Measurements from ENCODE around the gene RBMX. TPM values are rescaled to one million over a fixed set of nuclear protein-coding genes. Genes with fewer than 3 reads are reported as not detected.

Gene RBMX
- total and polyA plus RNA-seq, 2 of the 13 experiments (the other 11 are each of a cell fraction or from before 2014, with no cell fraction given): 114 to 254 TPM

DNA sequence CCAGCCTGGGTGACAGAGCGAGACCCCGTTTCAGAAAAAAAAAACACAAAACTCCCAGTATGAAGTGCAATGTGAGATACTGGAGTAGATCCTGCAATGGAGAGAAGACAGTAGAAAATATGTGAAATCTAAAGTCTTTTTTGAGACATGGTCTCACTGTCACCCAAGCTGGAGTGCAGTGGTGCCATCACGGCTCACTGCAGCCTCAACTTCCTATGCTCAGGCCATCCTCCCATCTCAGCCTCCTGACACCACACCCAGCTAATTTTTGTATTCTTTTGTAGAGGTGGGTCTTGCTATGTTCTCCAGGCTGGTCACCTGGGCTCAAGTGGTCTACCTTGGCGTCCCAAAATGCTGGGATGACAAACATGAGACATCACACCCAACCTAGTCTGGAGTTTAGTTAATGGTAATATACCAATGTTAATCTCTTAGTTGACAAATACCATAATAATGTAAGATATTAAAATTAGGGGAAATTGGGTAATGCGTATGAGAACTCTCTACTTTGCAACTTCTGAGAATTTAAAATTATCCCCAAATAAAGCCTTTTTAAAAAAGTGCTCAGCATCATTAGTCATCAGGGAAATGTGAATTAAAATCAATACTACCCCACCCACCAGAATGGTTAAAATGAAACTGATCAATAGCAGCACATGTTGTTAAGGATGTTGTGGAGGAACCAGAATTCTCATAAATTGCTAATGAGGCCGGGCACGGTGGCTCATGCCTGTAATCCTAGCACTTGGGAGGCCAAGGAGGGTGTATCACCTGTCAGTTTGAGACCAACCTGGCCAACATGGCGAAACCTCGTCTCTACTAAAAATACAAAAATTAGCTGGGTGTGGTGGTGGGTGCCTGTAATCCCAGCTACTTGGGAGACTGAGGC is 15.0 kb downstream of the RBMX start:
- no peak for DNase-seq (ENCODE audit: low spot score)
- CTCF ChIA-PET (ENCODE audit: low intra/inter-chr PET ratio, low total read pairs): no interaction called here
- intact Hi-C loops (cut with micrococcal nuclease; ENCODE audit: unreplicated experiment): no loop called here
- Histone ChIP-seq H4K20me1 (ENCODE audit: insufficient read depth, low read length) (peaks cover 6% of the 10 kb centered on the region; the same call in 1 of the 2 replicates), H3K27ac (ENCODE audit: extremely low read length, insufficient read depth, low read length) (no peak overlapping the region), H3K4me3 (replicated peaks in 1 of 3; ENCODE audit: insufficient read depth in 1 of 3, low read depth in 2 of 3, low read length in 3 of 3) (no peak overlapping the region), H3K4me2 (ENCODE audit: low read depth, low read length) (no peak overlapping the region), H3K79me2 (ENCODE audit: insufficient read depth, low read length) (no peaks in the 10 kb centered on the region), H2AFZ (ENCODE audit: low read length) (no peak overlapping the region), H3K9me3 (ENCODE audit: low read length) (no peaks in the 10 kb centered on the region), H3K4me1 (ENCODE audit: insufficient read depth, low read length) (peaks cover 33% of the 10 kb centered on the region), H3K27me3 (ENCODE audit: control insufficient read depth in 1 of 2, insufficient read depth in 2 of 2, low read length in 2 of 2) (no peaks in the 10 kb centered on the region), H3K9ac (ENCODE audit: insufficient read depth, low read depth, low read length) (no peak overlapping the region), H3K36me3 (replicated peaks in 1 of 2; ENCODE audit: control insufficient read depth in 1 of 2, insufficient read depth in 2 of 2, low read length in 2 of 2) (peaks cover 2 to 7% of the 10 kb centered on the region in 2 experiments; a peak in 1 of 5 replicates)
- WGBS (ENCODE audit: low lambda C conversion rate): over 99% methylated on average over 9 of the region's 9 CpGs
- in situ Hi-C loops (cut with HindIII; ENCODE audit: extremely low pct_ligation_motif_present, low pct_unique_long_range_greater_than_20kb): no loop called here
- POLR2A ChIA-PET: interaction anchor here (1.9 kb wide), 1 partner anchor 13 kb away, joined by 7 read pairs; no protein-coding TSS in a partner anchor
- BruUV-seq (replicated peaks): no TSS peak
- FAIRE-seq: no peak
- no peak for ATAC-seq
- TF ChIP-seq KAT2B (IDR thresholded peaks at IDR 0.05; ENCODE audit: borderline replicate concordance, low read depth, low read length) (0 out of 2 replicates have a peak, but pooled peaks have one; percentile 19), KAT7 (CRISPR knock-in tag; IDR thresholded peaks at IDR 0.05; ENCODE audit: borderline replicate concordance) (no peak), POLR2A (IDR thresholded peaks at IDR 0.05; ENCODE audit: insufficient read depth in 1 of 2, low read depth in 2 of 2, low read length in 2 of 2) (0 out of 4 replicates have a peak, but pooled peaks of 1 of the 2 experiments have one; percentile 11)

GRCh38 chrX:136863826-136864225 is 16.7 kb downstream of the RBMX start:
- in situ Hi-C loops (cut with HindIII; ENCODE audit: extremely low pct_ligation_motif_present, low pct_unique_long_range_greater_than_20kb): no loop called here
- Histone ChIP-seq H3K27ac (ENCODE audit: extremely low read length, insufficient read depth, low read length) (no peak overlapping the region), H3K36me3 (replicated peaks in 1 of 2; ENCODE audit: control insufficient read depth in 1 of 2, insufficient read depth in 2 of 2, low read length in 2 of 2) (peaks cover 2 to 5% of the 10 kb centered on the region in 2 experiments; a peak in 1 of 5 replicates), H3K4me2 (ENCODE audit: low read depth, low read length) (no peak overlapping the region), H3K27me3 (ENCODE audit: control insufficient read depth in 1 of 2, insufficient read depth in 2 of 2, low read length in 2 of 2) (no peaks in the 10 kb centered on the region), H3K79me2 (ENCODE audit: insufficient read depth, low read length) (no peaks in the 10 kb centered on the region), H3K9me3 (ENCODE audit: low read length) (no peaks in the 10 kb centered on the region), H2AFZ (ENCODE audit: low read length) (no peak overlapping the region), H4K20me1 (ENCODE audit: insufficient read depth, low read length) (peaks cover 6% of the 10 kb centered on the region; the same call in 1 of the 2 replicates), H3K4me3 (replicated peaks in 1 of 3; ENCODE audit: insufficient read depth in 1 of 3, low read depth in 2 of 3, low read length in 3 of 3) (no peak overlapping the region), H3K4me1 (ENCODE audit: insufficient read depth, low read length) (peaks cover 24% of the 10 kb centered on the region), H3K9ac (ENCODE audit: insufficient read depth, low read depth, low read length) (no peak overlapping the region)
- intact Hi-C loops (cut with micrococcal nuclease; ENCODE audit: unreplicated experiment): no loop called here
- DNase-seq (ENCODE audit: low spot score): no peak
- POLR2A ChIA-PET: no interaction called here
- ATAC-seq: no peak
- no peak for FAIRE-seq
- BruUV-seq (replicated peaks): no TSS peak
- CTCF ChIA-PET (ENCODE audit: low intra/inter-chr PET ratio, low total read pairs): no interaction called here
- WGBS (ENCODE audit: low lambda C conversion rate): 97% methylated on average over 2 of the region's 2 CpGs
- TF ChIP-seq SRSF4 (IDR thresholded peaks at IDR 0.05; ENCODE audit: low read depth, low read length, poor library complexity, severe bottlenecking) (no peak), CEBPB (IDR thresholded peaks at IDR 0.05; ENCODE audit: borderline replicate concordance, low read depth, low read length) (no peak), ZNF766 (CRISPR knock-in tag; IDR thresholded peaks at IDR 0.05; ENCODE audit: borderline replicate concordance) (no peak), THAP11 (CRISPR knock-in tag; IDR thresholded peaks at IDR 0.05) (no peak), SSRP1 (CRISPR knock-in tag; IDR thresholded peaks at IDR 0.05) (no peak), SATB2 (CRISPR knock-in tag; IDR thresholded peaks at IDR 0.05) (no peak), SMYD3 (CRISPR knock-in tag; IDR thresholded peaks at IDR 0.05) (no peak), ZFP36 (IDR thresholded peaks at IDR 0.05; ENCODE audit: borderline replicate concordance, low read depth, low read length, partially characterized antibody) (no peak), DPF2 (CRISPR knock-in tag; IDR thresholded peaks at IDR 0.05; ENCODE audit: borderline replicate concordance, low read depth) (no peak), RXRB (CRISPR knock-in tag; IDR thresholded peaks at IDR 0.05; ENCODE audit: borderline replicate concordance) (no peak), ZNF468 (CRISPR knock-in tag; IDR thresholded peaks at IDR 0.05) (no peak), XRCC5 (optimal IDR thresholded peaks at IDR 0.05; ENCODE audit: low read length) (no peak), TOE1 (CRISPR knock-in tag; IDR thresholded peaks at IDR 0.05) (no peak), ZNF205 (CRISPR knock-in tag; IDR thresholded peaks at IDR 0.05) (no peak), ZNF841 (CRISPR knock-in tag; IDR thresholded peaks at IDR 0.05; ENCODE audit: borderline replicate concordance) (no peak)
- TF ChIP-seq, protein P1, sequence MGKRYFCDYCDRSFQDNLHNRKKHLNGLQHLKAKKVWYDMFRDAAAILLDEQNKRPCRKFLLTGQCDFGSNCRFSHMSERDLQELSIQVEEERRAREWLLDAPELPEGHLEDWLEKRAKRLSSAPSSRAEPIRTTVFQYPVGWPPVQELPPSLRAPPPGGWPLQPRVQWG (CRISPR knock-in tag; IDR thresholded peaks at IDR 0.05; ENCODE audit: borderline replicate concordance, low read depth): no peak

Data from HepG2 (cell line).